Coronary artery (tissue), 2 donors: ENCODE measurements around the gene PIR.

Experiments used
- DNase-seq: peaks from one replicate; pipeline ENCODE4 v3.0.0-alpha.2; 2017; ENCODE audit warnings: low spot score
- H3K27ac ChIP-seq, 2 donors: fragments of 200-600 bp; sonication (generic); one replicate each; pipeline ENCODE4 v1.5.1; 2016 to 2019
- H3K4me3 ChIP-seq: fragments of 200-600 bp; sonication (generic); 2 replicates; pipeline ENCODE4 v1.5.1; 2016; ENCODE audit warnings: mild to moderate bottlenecking, moderate library complexity
- CTCF ChIP-seq: fragments of 200-600 bp; sonication (generic); IDR thresholded peaks from one replicate; pipeline ENCODE4 v1.5.1; 2019; ENCODE audit warnings: antibody characterized with exemption

PIR gene

GRCh38 chrX:15413101-15413500 lies 80.0 kb downstream of the PIR start:
- TF ChIP-seq CTCF: no peak
- Histone ChIP-seq H3K27ac (no peak overlapping the region), H3K4me3 (no peak overlapping the region)
- no peak for DNase-seq

GRCh38 chrX:15410947-15411346 lies 82.2 kb downstream of the PIR start:
- no peak overlapping the region for H3K4me3 ChIP-seq
- DNase-seq: no peak
- no peak overlapping the region for H3K27ac ChIP-seq
- no peak for TF ChIP-seq CTCF

GRCh38 chrX:15410430-15410829 lies 82.7 kb downstream of the PIR start:
- no peak for DNase-seq
- no peak for TF ChIP-seq CTCF
- Histone ChIP-seq H3K27ac (no peak overlapping the region), H3K4me3 (no peak overlapping the region)

GRCh38 chrX:15405846-15406245 lies 87.3 kb downstream of the PIR start:
- TF ChIP-seq CTCF: no peak
- no peak overlapping the region for H3K27ac ChIP-seq

GRCh38 chrX:15404401-15405096 lies 88.6 kb downstream of the PIR start:
- no peak for TF ChIP-seq CTCF
- Histone ChIP-seq H3K27ac (no peak overlapping the region), H3K4me3 (no peak overlapping the region)
- no peak for DNase-seq

More at GRCh38 chrX:15405846-15406245, 87.3 kb downstream of the PIR start:
- DNase-seq: no peak
- no peak overlapping the region for H3K4me3 ChIP-seq

GRCh38 chrX:15401378-15401777 lies 91.8 kb downstream of the PIR start:
- no peak overlapping the region for H3K27ac ChIP-seq
- no peak for TF ChIP-seq CTCF
- H3K4me3 ChIP-seq: no peak overlapping the region
- no peak for DNase-seq

GRCh38 chrX:15399962-15400391 lies 93.2 kb downstream of the PIR start:
- no peak for DNase-seq
- no peak for TF ChIP-seq CTCF
- no peak overlapping the region for H3K4me3 ChIP-seq
- no peak overlapping the region for H3K27ac ChIP-seq
